Activated gamma-delta T cell treated with anti-CD3 and anti-CD28 coated beads, Interleukin-2, amount 50 U/mL, for 16 hours (primary cell): ENCODE results near the gene EZH1.
"Not testable (repeated sequence)": the region's sequence is repeated elsewhere in the genome, so short reads cannot be mapped to it uniquely, and the experiment has no call there.

Experiments
- DNase-seq: peaks from one replicate; pipeline ENCODE4 v3.0.0-alpha.2; 2020; ENCODE audit warnings: low read depth

Gene EZH1

GRCh38 chr17:42772945-42773289, 28.1 kb upstream of the EZH1 start:
- no peak for DNase-seq

- not testable (repeated sequence) for DNase-seq
Measured at GRCh38 chr17:42769964-42770363, 25.1 kb upstream of the EZH1 start.

DNA sequence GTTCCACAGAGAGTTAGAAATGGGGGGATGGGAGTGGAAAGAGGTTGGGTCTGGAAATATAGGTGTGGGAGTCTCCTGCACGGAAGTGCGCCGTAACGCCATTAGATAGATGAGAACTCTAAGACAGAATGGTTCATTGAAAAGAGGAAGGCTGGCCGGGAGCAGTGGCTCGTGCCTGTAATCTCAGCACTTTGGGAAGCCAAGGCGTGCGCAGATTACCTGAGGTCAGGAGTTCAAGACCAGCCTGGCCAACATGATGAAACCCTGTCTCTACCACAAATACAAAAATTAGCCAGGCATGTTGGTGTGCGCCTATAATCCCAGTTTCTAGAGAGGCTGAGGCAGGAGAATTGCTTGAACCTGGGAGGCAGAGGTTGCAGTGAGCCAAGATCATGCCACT, 23.2 kb upstream of the EZH1 start:
- not testable (repeated sequence) for DNase-seq

- no peak for DNase-seq
Measured at GRCh38 chr17:42767512-42767911, 22.7 kb upstream of the EZH1 start.

GRCh38 chr17:42766124-42766523, 21.3 kb upstream of the EZH1 start:
- DNase-seq: no peak

- no peak for DNase-seq
Measured at GRCh38 chr17:42761638-42762037, 16.8 kb upstream of the EZH1 start.

GRCh38 chr17:42760652-42761581, 16.1 kb upstream of the EZH1 start, which contains the start of gene RAMP2:
TSS of gene RAMP2 (plus strand) at chr17:42761227. CDS start at chr17:42761262, 35 bp downstream.
- no peak for DNase-seq

DNA sequence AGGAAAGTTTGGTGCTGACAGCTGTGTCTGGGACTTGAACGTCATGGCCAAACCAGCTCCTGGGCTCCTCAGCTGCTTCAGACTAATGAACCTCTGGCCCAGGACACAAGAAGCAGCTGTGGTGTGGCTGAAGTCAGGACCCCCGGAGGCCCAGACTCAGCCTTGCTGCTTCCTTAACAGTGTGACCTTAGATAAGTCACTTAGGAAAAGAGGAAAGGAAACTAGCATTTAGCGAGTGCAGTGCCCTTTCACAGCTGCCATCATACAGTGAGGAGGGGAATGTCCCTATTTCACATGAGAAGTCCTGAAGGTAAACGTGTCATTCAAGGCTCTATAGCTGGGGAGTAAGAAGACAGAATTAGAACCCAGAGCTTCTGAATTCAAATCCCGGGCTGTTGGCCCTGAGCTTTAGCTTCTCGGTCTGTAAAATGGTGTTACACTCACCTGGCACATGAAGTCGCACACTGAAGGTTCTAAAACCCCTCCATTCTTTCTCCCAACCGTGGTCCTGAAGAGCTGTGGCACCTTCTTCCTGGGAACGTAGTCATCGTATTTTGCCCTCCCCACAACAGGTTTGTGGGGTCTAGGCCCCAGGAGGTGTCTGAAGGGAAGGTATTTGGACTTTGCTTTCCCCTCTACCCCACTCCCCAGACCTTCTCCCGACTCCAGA, 15.3 kb upstream of the EZH1 start:
- no peak for DNase-seq

DNA sequence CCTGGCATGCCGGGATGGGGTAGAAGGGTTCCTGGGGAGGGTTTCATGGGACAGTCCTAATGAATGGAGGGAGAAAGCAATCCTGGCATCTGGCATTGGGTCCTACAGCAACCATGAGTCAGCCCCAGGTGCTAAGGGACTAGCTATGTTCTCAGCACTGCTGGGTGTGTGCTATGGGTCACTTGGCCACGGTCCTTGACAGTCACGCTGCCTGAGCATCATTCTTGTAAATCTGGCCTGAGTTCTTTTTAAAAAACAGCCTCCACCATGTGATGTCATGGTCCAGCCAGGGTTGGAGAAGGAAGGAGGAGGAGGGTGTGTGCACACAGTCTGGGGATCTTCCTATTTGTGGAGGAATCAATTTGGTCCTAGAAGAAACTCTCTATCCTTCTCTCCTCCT, 9.9 kb upstream of the EZH1 start:
- no peak for DNase-seq

DNA sequence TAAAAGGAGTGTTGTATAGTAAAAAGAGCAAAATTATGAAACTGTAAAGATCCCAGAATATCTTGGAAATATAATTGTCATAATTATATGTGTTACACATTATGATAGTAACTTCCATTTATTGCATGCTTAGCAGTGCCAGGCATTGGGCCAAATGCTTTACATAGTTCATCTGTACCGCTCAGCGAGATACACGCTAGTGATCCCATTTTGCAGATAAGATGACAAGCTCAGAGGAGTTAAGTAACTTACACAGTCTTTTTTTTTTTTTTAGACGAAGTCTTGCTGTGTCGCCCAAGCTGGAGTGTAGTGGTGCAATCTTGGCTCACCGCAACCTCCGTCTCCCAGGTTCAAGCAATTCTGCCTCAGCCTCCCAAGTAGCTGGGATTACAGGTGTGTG, 6.8 kb upstream of the EZH1 start:
- no peak for DNase-seq

DNA sequence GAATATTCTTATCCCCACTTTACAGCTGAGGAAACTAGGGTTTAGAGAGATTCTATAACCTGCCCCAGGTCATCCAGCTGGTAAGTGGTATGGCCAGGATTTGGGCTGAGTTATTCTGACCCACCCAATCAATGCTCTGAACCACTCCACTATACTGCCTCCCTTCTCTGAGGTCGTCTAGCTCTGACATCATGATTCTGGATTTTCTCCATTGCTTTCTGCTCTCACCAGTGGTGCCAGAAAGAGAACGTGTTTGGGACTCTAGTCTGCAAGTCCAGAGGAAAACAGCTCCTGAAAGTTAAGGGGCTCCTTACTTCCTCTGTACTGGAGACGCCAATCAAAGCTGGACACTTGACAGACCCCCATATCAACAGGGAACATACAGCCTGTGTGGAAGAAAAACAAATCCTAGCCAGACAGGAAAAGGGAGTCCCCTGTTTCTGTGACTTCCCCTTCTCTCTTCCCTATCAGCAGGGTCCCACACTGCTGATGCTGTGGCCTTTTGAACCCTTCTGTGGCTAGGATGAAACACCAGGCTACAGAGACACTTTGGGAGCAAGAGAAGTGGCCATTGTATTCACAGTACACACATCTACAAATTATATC, 6.0 kb upstream of the EZH1 start:
- no peak for DNase-seq

- DNase-seq: no peak
Measured at GRCh38 chr17:42748908-42749798, 4.3 kb upstream of the EZH1 start.

GRCh38 chr17:42748202-42748907, 3.5 kb upstream of the EZH1 start:
- no peak for DNase-seq

DNA sequence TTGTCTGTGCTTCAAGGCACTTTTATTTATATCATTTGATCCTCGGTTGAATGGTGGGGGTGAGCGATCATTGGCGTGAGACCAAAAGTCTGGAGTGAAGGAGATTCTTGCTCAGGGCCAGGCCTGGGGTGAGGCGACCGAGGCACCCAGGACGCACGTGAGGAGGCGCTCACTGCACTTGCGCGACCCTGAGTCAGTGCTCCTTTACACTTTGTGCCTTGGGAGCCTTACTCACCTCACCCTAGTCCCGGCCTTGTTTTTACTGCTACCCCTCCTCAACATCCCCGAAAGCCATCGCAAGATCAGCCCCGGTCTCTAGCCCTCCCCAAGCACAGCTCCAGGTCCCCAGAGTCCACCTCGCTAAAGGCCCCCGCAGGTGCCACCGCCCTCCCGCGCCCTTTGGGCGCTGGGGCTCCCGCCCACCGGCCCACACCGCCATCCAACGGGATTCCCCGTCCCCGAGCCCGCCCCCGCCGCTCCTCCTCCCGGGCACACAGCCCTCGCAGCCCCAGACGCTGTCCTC, 496 bp downstream of the EZH1 start:
- DNase-seq: peak; percentile 51

GRCh38 chr17:42743595-42744282, 1.1 kb downstream of the EZH1 start:
- no peak for DNase-seq

DNA sequence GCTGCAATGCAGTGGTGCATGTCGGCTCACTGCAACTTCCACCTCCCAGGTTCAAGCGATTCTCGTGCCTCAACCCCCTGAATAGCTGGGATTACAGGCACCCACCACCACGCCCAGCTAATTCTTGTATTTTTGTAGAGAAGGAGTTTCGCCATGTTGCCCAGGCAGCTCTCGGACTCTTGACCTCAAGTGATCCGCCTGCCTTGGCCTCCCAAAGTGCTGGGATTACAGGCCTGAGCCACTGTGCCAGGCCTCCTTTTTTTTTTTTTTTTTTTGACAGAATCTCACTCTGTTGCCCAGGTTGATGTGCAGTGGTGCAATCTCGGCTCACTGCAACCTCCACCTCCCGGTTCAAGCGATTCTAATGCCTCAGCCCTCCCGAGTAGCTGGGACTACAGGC, 1.9 kb downstream of the EZH1 start:
- DNase-seq: not testable (repeated sequence)

DNA sequence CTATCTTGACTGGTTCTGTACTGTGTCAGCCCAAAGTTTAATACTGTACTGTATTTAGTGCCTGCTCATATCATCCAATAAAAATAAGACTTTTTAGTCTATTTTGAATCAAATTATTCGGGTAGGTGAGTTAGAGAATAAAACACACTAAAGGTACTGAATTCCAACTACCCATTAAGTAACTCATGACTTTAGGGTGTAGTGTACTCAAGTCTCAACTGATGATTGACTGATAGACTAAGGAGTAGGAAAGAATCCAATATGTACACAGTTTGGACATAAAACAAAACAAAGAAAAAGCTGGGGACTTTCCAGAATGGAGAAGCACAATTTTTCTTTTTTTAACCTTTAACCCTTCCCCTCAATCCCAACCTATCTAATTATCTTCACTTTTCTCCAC, 4.1 kb downstream of the EZH1 start:
- DNase-seq: no peak

DNA sequence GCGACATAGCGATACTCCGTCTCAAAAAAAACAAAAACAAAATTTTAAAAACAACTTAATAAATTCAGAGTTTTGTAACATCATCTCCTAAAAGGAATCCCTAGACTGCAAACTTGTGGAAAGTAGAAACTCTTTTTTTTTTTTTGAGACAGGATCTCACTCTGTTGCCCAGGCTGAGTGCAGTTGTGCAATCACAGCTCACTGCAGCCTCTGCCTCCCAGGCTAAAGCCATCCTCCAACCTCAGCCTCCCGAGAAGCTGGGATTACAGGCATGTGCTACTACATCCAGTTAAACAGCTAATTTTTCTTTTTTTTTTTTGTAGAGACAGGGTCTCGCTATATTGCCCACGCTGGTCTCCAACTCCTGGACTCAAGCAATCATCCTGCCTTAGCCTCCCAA, 19.7 kb downstream of the EZH1 start:
- no peak for DNase-seq

GRCh38 chr17:42723636-42724035, 21.2 kb downstream of the EZH1 start:
- DNase-seq: no peak

GRCh38 chr17:42720996-42721583, 23.8 kb downstream of the EZH1 start:
- peak; percentile 9 for DNase-seq
